A673 (cell line): ENCODE data around the gene ANKRD12.

ENCODE experiments used
- CTCF ChIP-seq: fragments of 300-800, 200-600 bp; sonication (generic); conservative IDR thresholded peaks from 2 replicates; pipeline ENCODE4 v1.5.1; 2017; ENCODE audit warnings: low read depth, mild to moderate bottlenecking, antibody characterized with exemption, low read length, moderate library complexity, mixed read lengths
- EZH2 ChIP-seq: fragments of 200-600 bp; sonication (generic); IDR thresholded peaks from 2 replicates; pipeline ENCODE4 v1.6.1; 2017; ENCODE audit warnings: borderline replicate concordance, low read depth, mild to moderate bottlenecking, mixed read lengths, antibody characterized with exemption, low read length; ENCODE audit not compliant: poor library complexity, severe bottlenecking

DNA sequence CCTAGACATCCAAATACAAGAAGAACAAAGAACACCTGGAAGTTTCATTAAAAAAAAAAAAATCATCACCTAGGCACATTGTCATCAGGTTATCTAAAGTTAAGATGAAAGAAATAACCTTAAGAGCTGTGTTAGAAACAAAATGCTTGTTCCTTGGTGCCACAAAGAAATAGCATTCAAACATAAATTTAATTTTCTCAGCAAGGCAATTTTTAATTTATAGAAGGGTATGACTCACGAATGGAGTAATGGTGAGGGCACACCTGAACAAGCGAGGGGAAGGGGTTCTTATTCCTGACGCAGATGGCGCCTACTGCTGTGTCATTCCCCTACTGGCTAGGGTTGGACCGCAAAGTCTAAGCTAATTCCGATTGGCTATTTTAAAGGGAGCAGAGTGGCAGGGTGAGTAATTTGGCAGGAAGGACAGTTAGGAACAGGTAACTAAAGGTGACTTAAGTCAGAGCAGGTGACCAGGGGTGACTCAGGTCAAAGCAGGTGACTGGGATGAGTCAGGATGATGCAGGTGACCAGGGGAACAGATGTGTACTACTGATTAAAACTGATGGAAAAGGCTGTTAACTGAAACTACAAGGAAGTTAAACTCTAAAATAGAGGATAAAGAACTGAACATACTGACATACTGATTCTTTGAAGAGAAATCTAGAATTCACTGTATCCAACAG, 167.9 kb downstream of the ANKRD12 start:
- TF ChIP-seq CTCF (no peak), EZH2 (no peak)
